ENCODE results near the gene HSD17B2.

HSD17B2 gene

GRCh38 chr16:82085011-82085779, 50.1 kb downstream of the HSD17B2 start:
- Histone ChIP-seq H3K27ac (replicated peaks) (no peak overlapping the region), H3K27me3 (ENCODE audit: insufficient read depth, poor library complexity, severe bottlenecking) (no peaks in the 10 kb centered on the region), H3K4me3 (replicated peaks; ENCODE audit: insufficient read depth, low read length) (no peak overlapping the region)
- TF ChIP-seq GABPA (IDR thresholded peaks at IDR 0.05; ENCODE audit: low read depth) (no peak), SPI1 (IDR thresholded peaks at IDR 0.05; ENCODE audit: borderline replicate concordance, low read depth) (no peak)
- DNase-seq (ENCODE audit: low read depth in 1 of 2, low spot score in 1 of 2): no peak

GRCh38 chr16:82088483-82088882, 53.4 kb downstream of the HSD17B2 start:
- DNase-seq (ENCODE audit: low read depth in 1 of 2, low spot score in 1 of 2): no peak
- Histone ChIP-seq H3K27ac (replicated peaks) (no peak overlapping the region), H3K4me3 (replicated peaks; ENCODE audit: insufficient read depth, low read length) (no peak overlapping the region), H3K27me3 (ENCODE audit: insufficient read depth, poor library complexity, severe bottlenecking) (peaks cover 2% of the 10 kb centered on the region)
- TF ChIP-seq, protein P1, sequence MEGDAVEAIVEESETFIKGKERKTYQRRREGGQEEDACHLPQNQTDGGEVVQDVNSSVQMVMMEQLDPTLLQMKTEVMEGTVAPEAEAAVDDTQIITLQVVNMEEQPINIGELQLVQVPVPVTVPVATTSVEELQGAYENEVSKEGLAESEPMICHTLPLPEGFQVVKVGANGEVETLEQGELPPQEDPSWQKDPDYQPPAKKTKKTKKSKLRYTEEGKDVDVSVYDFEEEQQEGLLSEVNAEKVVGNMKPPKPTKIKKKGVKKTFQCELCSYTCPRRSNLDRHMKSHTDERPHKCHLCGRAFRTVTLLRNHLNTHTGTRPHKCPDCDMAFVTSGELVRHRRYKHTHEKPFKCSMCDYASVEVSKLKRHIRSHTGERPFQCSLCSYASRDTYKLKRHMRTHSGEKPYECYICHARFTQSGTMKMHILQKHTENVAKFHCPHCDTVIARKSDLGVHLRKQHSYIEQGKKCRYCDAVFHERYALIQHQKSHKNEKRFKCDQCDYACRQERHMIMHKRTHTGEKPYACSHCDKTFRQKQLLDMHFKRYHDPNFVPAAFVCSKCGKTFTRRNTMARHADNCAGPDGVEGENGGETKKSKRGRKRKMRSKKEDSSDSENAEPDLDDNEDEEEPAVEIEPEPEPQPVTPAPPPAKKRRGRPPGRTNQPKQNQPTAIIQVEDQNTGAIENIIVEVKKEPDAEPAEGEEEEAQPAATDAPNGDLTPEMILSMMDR (IDR thresholded peaks at IDR 0.05; ENCODE audit: insufficient read depth, low read length): no peak
- TF ChIP-seq, protein P2, sequence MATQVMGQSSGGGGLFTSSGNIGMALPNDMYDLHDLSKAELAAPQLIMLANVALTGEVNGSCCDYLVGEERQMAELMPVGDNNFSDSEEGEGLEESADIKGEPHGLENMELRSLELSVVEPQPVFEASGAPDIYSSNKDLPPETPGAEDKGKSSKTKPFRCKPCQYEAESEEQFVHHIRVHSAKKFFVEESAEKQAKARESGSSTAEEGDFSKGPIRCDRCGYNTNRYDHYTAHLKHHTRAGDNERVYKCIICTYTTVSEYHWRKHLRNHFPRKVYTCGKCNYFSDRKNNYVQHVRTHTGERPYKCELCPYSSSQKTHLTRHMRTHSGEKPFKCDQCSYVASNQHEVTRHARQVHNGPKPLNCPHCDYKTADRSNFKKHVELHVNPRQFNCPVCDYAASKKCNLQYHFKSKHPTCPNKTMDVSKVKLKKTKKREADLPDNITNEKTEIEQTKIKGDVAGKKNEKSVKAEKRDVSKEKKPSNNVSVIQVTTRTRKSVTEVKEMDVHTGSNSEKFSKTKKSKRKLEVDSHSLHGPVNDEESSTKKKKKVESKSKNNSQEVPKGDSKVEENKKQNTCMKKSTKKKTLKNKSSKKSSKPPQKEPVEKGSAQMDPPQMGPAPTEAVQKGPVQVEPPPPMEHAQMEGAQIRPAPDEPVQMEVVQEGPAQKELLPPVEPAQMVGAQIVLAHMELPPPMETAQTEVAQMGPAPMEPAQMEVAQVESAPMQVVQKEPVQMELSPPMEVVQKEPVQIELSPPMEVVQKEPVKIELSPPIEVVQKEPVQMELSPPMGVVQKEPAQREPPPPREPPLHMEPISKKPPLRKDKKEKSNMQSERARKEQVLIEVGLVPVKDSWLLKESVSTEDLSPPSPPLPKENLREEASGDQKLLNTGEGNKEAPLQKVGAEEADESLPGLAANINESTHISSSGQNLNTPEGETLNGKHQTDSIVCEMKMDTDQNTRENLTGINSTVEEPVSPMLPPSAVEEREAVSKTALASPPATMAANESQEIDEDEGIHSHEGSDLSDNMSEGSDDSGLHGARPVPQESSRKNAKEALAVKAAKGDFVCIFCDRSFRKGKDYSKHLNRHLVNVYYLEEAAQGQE (IDR thresholded peaks at IDR 0.05; ENCODE audit: insufficient replicate concordance, low read depth): no peak
- TF ChIP-seq GABPA (IDR thresholded peaks at IDR 0.05; ENCODE audit: low read depth): no peak
- TF ChIP-seq SPI1 (IDR thresholded peaks at IDR 0.05; ENCODE audit: borderline replicate concordance, low read depth): no peak
- TF ChIP-seq POLR2AphosphoS5 (IDR thresholded peaks at IDR 0.05; ENCODE audit: low read depth): no peak

GRCh38 chr16:82091241-82091640, 56.2 kb downstream of the HSD17B2 start:
- Histone ChIP-seq H3K27ac (replicated peaks) (no peak overlapping the region), H3K27me3 (ENCODE audit: insufficient read depth, poor library complexity, severe bottlenecking) (peaks cover 2% of the 10 kb centered on the region), H3K4me3 (replicated peaks; ENCODE audit: insufficient read depth, low read length) (no peak overlapping the region)
- no peak for TF ChIP-seq SPI1 (IDR thresholded peaks at IDR 0.05; ENCODE audit: borderline replicate concordance, low read depth)
- TF ChIP-seq, protein P2 (IDR thresholded peaks at IDR 0.05; ENCODE audit: insufficient replicate concordance, low read depth): no peak
- TF ChIP-seq GABPA (IDR thresholded peaks at IDR 0.05; ENCODE audit: low read depth): no peak
- TF ChIP-seq, protein P1 (IDR thresholded peaks at IDR 0.05; ENCODE audit: insufficient read depth, low read length): no peak
- no peak for TF ChIP-seq POLR2AphosphoS5 (IDR thresholded peaks at IDR 0.05; ENCODE audit: low read depth)
- DNase-seq (ENCODE audit: low read depth in 1 of 2, low spot score in 1 of 2): no peak

GRCh38 chr16:82092711-82093110, 57.7 kb downstream of the HSD17B2 start:
- Histone ChIP-seq H3K27ac (replicated peaks) (no peak overlapping the region), H3K4me3 (replicated peaks; ENCODE audit: insufficient read depth, low read length) (no peak overlapping the region), H3K27me3 (ENCODE audit: insufficient read depth, poor library complexity, severe bottlenecking) (peaks cover 2% of the 10 kb centered on the region)
- TF ChIP-seq SPI1 (IDR thresholded peaks at IDR 0.05; ENCODE audit: borderline replicate concordance, low read depth): no peak
- TF ChIP-seq, protein P2 (IDR thresholded peaks at IDR 0.05; ENCODE audit: insufficient replicate concordance, low read depth): no peak
- TF ChIP-seq, protein P1 (IDR thresholded peaks at IDR 0.05; ENCODE audit: insufficient read depth, low read length): no peak
- no peak for TF ChIP-seq GABPA (IDR thresholded peaks at IDR 0.05; ENCODE audit: low read depth)
- TF ChIP-seq POLR2AphosphoS5 (IDR thresholded peaks at IDR 0.05; ENCODE audit: low read depth): no peak
- no peak for DNase-seq (ENCODE audit: low read depth in 1 of 2, low spot score in 1 of 2)
